ENCODE results near the gene ZFHX2.

Gene ZFHX2

DNA sequence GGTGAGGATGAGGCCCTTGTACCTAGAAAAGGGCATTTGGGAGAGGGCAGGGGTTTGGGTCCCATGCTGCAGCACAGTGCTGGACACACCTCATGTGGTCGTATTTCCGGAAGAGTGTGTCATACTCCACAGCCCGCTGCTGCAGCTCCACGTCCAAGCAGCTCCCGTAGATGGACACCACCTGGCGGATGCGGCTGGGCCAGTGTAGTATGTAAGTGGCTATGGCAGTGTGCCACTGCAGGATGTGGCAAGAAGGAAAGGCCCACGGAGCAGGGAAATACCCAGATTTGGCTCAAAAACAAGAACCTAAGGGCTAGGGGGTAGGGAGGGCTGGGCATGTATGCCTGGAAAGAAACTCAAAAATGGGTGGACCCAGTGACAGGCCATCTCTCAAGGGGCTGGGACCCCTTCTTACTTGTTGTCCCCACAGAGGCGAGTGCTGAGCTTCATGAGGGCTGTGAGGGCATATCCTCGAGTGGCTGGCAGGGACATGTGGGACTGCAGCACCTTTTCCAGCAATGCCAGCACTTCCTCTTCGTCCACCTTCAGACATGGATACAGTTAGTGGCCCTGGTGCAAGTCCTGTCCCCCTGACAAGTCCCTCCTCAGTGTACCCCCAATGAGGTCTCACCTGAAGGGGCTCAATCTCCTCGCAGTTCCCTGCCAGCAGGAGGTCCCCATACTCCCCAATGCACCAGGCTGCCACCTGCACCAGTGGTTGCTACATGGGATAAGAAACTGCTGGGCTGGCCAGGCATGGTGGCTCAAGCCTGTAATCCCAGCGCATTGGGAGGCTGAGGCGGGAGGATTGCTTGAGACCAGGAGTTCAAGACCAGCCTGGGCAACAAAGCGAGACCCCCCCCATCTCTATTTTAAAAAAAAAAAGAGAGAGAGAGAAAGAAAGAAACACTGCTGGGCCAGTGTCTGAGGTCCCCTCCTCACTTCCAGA, 10.6 kb upstream of the ZFHX2 start:
- Histone ChIP-seq H2BK120ac (ENCODE audit: low read depth, low read length) (no peak overlapping the region), H3K27me3 (ENCODE audit: control insufficient read depth in 3 of 3, insufficient read depth in 3 of 3, low read depth in 1 of 3, low read length in 3 of 3) (peaks cover 0 to 25% (median 0%) of the 10 kb centered on the region in 3 experiments), H3K79me1 (ENCODE audit: low read depth, low read length) (peaks cover 2% of the 10 kb centered on the region), H3K27ac (replicated peaks; ENCODE audit: low read length) (no peak overlapping the region), H2BK15ac (ENCODE audit: low read length) (no peak overlapping the region), H3K4me3 (ENCODE audit: low read length in 2 of 2) (no peak overlapping the region), H3K36me3 (replicated peaks in 1 of 2; ENCODE audit: control insufficient read depth in 2 of 2, insufficient read depth in 2 of 2, low read length in 2 of 2) (peaks cover 18 to 41% of the 10 kb centered on the region in 2 donors), H3K4me1 (ENCODE audit: control insufficient read depth in 2 of 2, insufficient read depth in 1 of 2, low read depth in 1 of 2, low read length in 2 of 2) (peaks cover 2 to 3% of the 10 kb centered on the region in 2 donors), H3K14ac (ENCODE audit: low read length) (no peak overlapping the region), H2BK12ac (ENCODE audit: low read length) (no peak overlapping the region), H3K9me3 (replicated peaks in 1 of 2; ENCODE audit: control insufficient read depth in 2 of 2, insufficient read depth in 1 of 2, low read depth in 1 of 2, low read length in 2 of 2) (no peaks in the 10 kb centered on the region), H2AK5ac (ENCODE audit: low read depth, low read length) (no peak overlapping the region), H2BK5ac (ENCODE audit: low read length) (no peak overlapping the region), H4K91ac (ENCODE audit: low read depth, low read length, poor library complexity) (no peak overlapping the region), H3K4ac (ENCODE audit: low read length) (no peak overlapping the region), H3K18ac (ENCODE audit: low read length) (no peak overlapping the region), H3K4me2 (ENCODE audit: insufficient read depth, low read length, poor library complexity, severe bottlenecking) (no peak overlapping the region), H3K23ac (ENCODE audit: low read depth, low read length, poor library complexity) (no peak overlapping the region), H3K9ac (ENCODE audit: low read depth, low read length, poor library complexity) (no peak overlapping the region), H2AFZ (ENCODE audit: low read length) (no peak overlapping the region), H4K8ac (ENCODE audit: low read depth, low read length) (no peak overlapping the region)
- WGBS, 2 donors (ENCODE audit: extremely low coverage in 2 of 2, insufficient read length in 2 of 2, insufficient replicate concordance in 1 of 2): no CpG with 5 or more reads among the region's 15 CpGs
- no peak for DNase-seq (ENCODE audit: low spot score)

DNA sequence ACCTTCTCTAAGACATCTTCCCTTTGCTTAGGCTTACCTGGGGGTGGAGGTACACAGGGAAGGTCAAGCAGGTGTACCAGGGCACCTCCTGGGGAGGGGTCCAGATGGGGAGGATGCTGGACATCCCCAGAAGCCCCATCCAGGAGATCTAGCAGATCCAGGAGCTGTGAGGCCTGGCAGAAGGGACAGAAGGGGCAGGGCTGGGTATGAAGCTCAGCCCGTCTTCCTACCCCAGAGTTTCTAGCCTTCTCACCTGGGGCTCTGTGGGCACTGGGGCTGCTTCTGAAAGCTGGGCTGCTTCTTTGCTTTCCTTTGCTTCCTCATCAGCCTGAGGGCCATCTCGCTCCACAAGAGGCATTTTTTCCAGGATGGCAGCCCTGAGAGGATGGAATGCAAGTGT, 9.7 kb upstream of the ZFHX2 start:
- Histone ChIP-seq H3K4me2 (ENCODE audit: insufficient read depth, low read length, poor library complexity, severe bottlenecking) (no peak overlapping the region), H3K14ac (ENCODE audit: low read length) (no peak overlapping the region), H3K4ac (ENCODE audit: low read length) (no peak overlapping the region), H2BK5ac (ENCODE audit: low read length) (no peak overlapping the region), H2AK5ac (ENCODE audit: low read depth, low read length) (no peak overlapping the region), H3K4me1 (ENCODE audit: control insufficient read depth in 2 of 2, insufficient read depth in 1 of 2, low read depth in 1 of 2, low read length in 2 of 2) (peaks cover 7 to 11% of the 10 kb centered on the region in 2 donors), H3K79me1 (ENCODE audit: low read depth, low read length) (peaks cover 2% of the 10 kb centered on the region), H3K36me3 (replicated peaks in 1 of 2; ENCODE audit: control insufficient read depth in 2 of 2, insufficient read depth in 2 of 2, low read length in 2 of 2) (peaks cover 18 to 41% of the 10 kb centered on the region in 2 donors), H2BK12ac (ENCODE audit: low read length) (no peak overlapping the region), H3K23ac (ENCODE audit: low read depth, low read length, poor library complexity) (no peak overlapping the region), H3K18ac (ENCODE audit: low read length) (no peak overlapping the region), H4K91ac (ENCODE audit: low read depth, low read length, poor library complexity) (no peak overlapping the region), H3K9ac (ENCODE audit: low read depth, low read length, poor library complexity) (no peak overlapping the region), H2BK120ac (ENCODE audit: low read depth, low read length) (no peak overlapping the region), H3K4me3 (ENCODE audit: low read length in 2 of 2) (no peak overlapping the region), H3K27me3 (ENCODE audit: control insufficient read depth in 3 of 3, insufficient read depth in 3 of 3, low read depth in 1 of 3, low read length in 3 of 3) (peaks cover 0 to 16% (median 0%) of the 10 kb centered on the region in 3 experiments), H3K27ac (replicated peaks; ENCODE audit: low read length) (no peak overlapping the region), H4K8ac (ENCODE audit: low read depth, low read length) (no peak overlapping the region), H2AFZ (ENCODE audit: low read length) (no peak overlapping the region), H2BK15ac (ENCODE audit: low read length) (no peak overlapping the region), H3K9me3 (replicated peaks in 1 of 2; ENCODE audit: control insufficient read depth in 2 of 2, insufficient read depth in 1 of 2, low read depth in 1 of 2, low read length in 2 of 2) (no peaks in the 10 kb centered on the region)
- no CpG with 5 or more reads among the region's 2 CpGs for WGBS, 2 donors (ENCODE audit: extremely low coverage in 2 of 2, insufficient read length in 2 of 2, insufficient replicate concordance in 1 of 2)
- DNase-seq (ENCODE audit: low spot score): no peak

DNA sequence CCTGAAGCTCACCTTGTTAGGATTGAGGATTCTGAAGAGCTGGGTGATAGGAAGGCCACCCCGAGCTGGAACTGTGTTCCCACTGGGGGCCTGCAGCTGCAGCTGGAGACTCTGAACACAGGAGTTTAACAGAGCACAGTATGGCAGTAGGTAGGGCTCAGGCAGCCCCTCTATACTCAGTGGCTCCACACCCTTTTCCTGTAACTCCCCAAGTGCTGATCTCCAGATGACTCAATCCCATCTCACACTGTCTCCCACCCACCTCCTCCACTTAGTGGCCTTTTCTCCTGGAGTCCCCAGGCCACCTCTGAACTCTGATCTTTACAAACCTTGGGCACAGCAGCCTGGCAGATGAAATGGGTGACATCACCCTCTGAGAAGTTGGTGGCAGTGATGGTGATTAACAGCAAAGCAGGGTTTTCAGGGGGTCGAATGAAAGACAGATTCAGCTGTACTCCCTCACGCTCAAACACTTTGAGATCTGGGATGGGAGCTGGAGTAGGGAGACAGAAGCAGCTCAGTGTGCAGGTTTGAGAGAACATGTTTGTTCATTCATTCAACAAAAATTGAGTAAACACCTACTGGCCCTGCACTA, 8.5 kb upstream of the ZFHX2 start:
- no CpG with 5 or more reads among the region's 3 CpGs for WGBS, 2 donors (ENCODE audit: extremely low coverage in 2 of 2, insufficient read length in 2 of 2, insufficient replicate concordance in 1 of 2)
- H3K36me3 ChIP-seq (replicated peaks in 1 of 2; ENCODE audit: control insufficient read depth in 2 of 2, insufficient read depth in 2 of 2, low read length in 2 of 2): peaks cover 18 to 35% of the 10 kb centered on the region in 2 donors

More for the DNA sequence above, 8.5 kb upstream of the ZFHX2 start:
- H3K4me1 ChIP-seq (ENCODE audit: control insufficient read depth in 2 of 2, insufficient read depth in 1 of 2, low read depth in 1 of 2, low read length in 2 of 2): peaks cover 9 to 12% of the 10 kb centered on the region in 2 donors
- no peak overlapping the region for H3K14ac ChIP-seq (ENCODE audit: low read length)
- H2AK5ac ChIP-seq (ENCODE audit: low read depth, low read length): no peak overlapping the region
- peaks cover 2% of the 10 kb centered on the region for H3K79me1 ChIP-seq (ENCODE audit: low read depth, low read length)
- H3K18ac ChIP-seq (ENCODE audit: low read length): no peak overlapping the region
- H3K4me2 ChIP-seq (ENCODE audit: insufficient read depth, low read length, poor library complexity, severe bottlenecking): no peak overlapping the region
- no peak overlapping the region for H4K8ac ChIP-seq (ENCODE audit: low read depth, low read length)
- H2BK12ac ChIP-seq (ENCODE audit: low read length): no peak overlapping the region
- no peak overlapping the region for H3K27ac ChIP-seq (replicated peaks; ENCODE audit: low read length)
- no peak overlapping the region for H3K9ac ChIP-seq (ENCODE audit: low read depth, low read length, poor library complexity)
- no peak for DNase-seq (ENCODE audit: low spot score)
- H3K27me3 ChIP-seq (ENCODE audit: control insufficient read depth in 3 of 3, insufficient read depth in 3 of 3, low read depth in 1 of 3, low read length in 3 of 3): peaks cover 0 to 4% (median 0%) of the 10 kb centered on the region in 3 experiments
- H3K4me3 ChIP-seq (ENCODE audit: low read length in 2 of 2): no peak overlapping the region
- H3K4ac ChIP-seq (ENCODE audit: low read length): no peak overlapping the region
- no peak overlapping the region for H2BK15ac ChIP-seq (ENCODE audit: low read length)
- H2BK120ac ChIP-seq (ENCODE audit: low read depth, low read length): no peak overlapping the region
- H3K23ac ChIP-seq (ENCODE audit: low read depth, low read length, poor library complexity): no peak overlapping the region
- H3K9me3 ChIP-seq (replicated peaks in 1 of 2; ENCODE audit: control insufficient read depth in 2 of 2, insufficient read depth in 1 of 2, low read depth in 1 of 2, low read length in 2 of 2): no peaks in the 10 kb centered on the region
- no peak overlapping the region for H2AFZ ChIP-seq (ENCODE audit: low read length)
- H2BK5ac ChIP-seq (ENCODE audit: low read length): no peak overlapping the region
- H4K91ac ChIP-seq (ENCODE audit: low read depth, low read length, poor library complexity): no peak overlapping the region

Measured in neuronal stem cell (in vitro differentiated cells).